AG09309 (cell line): ENCODE results near the gene MTPN.

Experiments used
- DNase-seq: peaks from one replicate; pipeline ENCODE4 v3.0.0-alpha.2; 2010; ENCODE audit warnings: low read depth
- H3K4me3 ChIP-seq: 2 replicates; pipeline ENCODE4 v1.5.1; 2011; ENCODE audit warnings: mild to moderate bottlenecking, low read depth, low read length, moderate library complexity; ENCODE audit not compliant: control insufficient read depth
- CTCF ChIP-seq: IDR thresholded peaks from 2 replicates; pipeline ENCODE4 v1.5.1; 2011; ENCODE audit warnings: mild to moderate bottlenecking, low read depth, low read length, inconsistent platforms; ENCODE audit not compliant: insufficient read depth, control insufficient read depth; ENCODE audit errors: missing control alignments

MTPN gene

GRCh38 chr7:135913404-135913803 is 63.8 kb downstream of the MTPN start:
- DNase-seq = no peak
- H3K4me3 ChIP-seq = no peak overlapping the region
- TF ChIP-seq CTCF = no peak

GRCh38 chr7:135911099-135911498 is 66.1 kb downstream of the MTPN start:
- no peak for DNase-seq
- H3K4me3 ChIP-seq = no peak overlapping the region
- TF ChIP-seq CTCF = no peak

- H3K4me3 ChIP-seq = no peak overlapping the region
- DNase-seq = no peak
- TF ChIP-seq CTCF = no peak
Observed at GRCh38 chr7:135910393-135911036, 66.6 kb downstream of the MTPN start.

- no peak overlapping the region for H3K4me3 ChIP-seq
- DNase-seq = no peak
- TF ChIP-seq CTCF = no peak
Observed at GRCh38 chr7:135905858-135906257, 71.3 kb downstream of the MTPN start.

GRCh38 chr7:135905355-135905754 is 71.8 kb downstream of the MTPN start:
- no peak for TF ChIP-seq CTCF
- no peak for DNase-seq
- H3K4me3 ChIP-seq = no peak overlapping the region

GRCh38 chr7:135904282-135904681 is 72.9 kb downstream of the MTPN start:
- no peak overlapping the region for H3K4me3 ChIP-seq

More at GRCh38 chr7:135904282-135904681, 72.9 kb downstream of the MTPN start:
- DNase-seq = no peak
- TF ChIP-seq CTCF = no peak
